GM12875 (cell line): ENCODE results near the gene DUOX1.
A peak's percentile ranks its signal among the peaks of the same experiment; 100 is the strongest.

Experiments
- H3K4me3 ChIP-seq: one replicate; pipeline ENCODE4 v1.5.1; 2011; ENCODE audit warnings: low read depth, low read length, control low read depth
- TF ChIP-seq, protein P1 (sequence below): IDR thresholded peaks from 2 replicates; pipeline ENCODE4 v1.5.1; 2011; ENCODE audit warnings: low read depth, mild to moderate bottlenecking, control low read depth, inconsistent platforms, low read length, moderate library complexity, borderline replicate concordance; ENCODE audit not compliant: insufficient read depth

Gene DUOX1

DNA sequence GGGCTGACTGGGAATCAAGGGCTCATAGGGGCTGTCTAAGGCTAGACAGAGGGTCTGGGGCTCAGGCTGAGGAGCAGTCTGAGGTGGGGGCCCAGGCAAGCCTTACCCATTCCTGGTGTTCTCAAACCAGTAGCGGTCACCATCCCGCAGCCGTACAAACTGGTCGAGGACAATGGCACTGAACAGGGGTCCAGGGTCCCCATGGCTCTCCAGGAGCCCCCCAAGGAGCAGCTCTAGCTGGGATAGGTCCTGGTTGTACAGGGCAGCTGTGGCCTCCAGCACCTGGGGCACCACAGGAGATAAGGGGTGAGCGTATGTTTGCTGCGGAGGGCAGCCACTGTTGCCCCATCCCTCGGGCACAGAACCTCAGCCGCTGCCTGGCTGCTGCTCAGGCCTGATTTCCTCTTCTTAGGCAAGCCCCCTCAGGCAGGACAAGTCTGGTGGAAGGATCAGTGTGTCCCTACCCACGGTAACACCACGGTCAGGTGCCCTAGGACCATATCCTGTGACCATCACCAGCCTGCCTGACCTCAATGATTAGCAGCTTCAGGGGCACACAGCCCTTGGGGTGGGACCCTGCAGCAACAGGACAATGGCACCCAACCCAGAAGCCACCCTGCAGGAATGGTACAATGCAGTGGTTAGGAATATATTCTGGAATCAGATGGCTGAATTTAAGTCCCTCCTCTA lies 21.7 kb upstream of the DUOX1 start:
- TF ChIP-seq, protein P1, sequence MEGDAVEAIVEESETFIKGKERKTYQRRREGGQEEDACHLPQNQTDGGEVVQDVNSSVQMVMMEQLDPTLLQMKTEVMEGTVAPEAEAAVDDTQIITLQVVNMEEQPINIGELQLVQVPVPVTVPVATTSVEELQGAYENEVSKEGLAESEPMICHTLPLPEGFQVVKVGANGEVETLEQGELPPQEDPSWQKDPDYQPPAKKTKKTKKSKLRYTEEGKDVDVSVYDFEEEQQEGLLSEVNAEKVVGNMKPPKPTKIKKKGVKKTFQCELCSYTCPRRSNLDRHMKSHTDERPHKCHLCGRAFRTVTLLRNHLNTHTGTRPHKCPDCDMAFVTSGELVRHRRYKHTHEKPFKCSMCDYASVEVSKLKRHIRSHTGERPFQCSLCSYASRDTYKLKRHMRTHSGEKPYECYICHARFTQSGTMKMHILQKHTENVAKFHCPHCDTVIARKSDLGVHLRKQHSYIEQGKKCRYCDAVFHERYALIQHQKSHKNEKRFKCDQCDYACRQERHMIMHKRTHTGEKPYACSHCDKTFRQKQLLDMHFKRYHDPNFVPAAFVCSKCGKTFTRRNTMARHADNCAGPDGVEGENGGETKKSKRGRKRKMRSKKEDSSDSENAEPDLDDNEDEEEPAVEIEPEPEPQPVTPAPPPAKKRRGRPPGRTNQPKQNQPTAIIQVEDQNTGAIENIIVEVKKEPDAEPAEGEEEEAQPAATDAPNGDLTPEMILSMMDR, result no peak

DNA sequence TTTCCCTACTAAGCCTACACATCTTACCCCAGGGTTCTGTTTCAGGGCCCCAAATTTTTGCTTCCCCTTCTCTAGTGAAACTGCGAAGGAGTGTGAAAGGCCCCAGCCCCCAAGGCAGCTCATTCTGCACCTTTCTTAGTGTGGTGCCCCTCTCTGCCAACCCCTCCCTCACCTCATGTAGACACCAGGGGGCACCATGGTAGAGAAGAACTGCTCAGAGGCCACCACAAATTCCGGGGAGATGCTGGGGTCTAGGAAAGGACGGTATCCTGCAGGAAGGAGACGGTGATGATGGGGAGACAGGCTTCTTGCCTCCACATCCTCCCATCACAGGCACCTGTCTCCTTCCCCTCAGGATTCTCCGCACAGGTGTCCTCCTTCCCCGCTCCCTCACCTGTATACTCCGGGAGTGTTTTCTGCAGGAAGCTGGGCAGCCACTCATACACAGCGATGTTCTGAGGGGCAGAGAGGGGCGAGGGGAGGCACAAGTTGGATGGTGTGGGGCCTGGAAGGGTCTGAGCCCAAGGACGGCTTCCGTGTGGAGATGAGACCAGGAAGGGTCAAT lies 19.5 kb upstream of the DUOX1 start:
- no peak overlapping the region for H3K4me3 ChIP-seq

More for the DNA sequence above, 21.7 kb upstream of the DUOX1 start:
- no peak overlapping the region for H3K4me3 ChIP-seq

DNA sequence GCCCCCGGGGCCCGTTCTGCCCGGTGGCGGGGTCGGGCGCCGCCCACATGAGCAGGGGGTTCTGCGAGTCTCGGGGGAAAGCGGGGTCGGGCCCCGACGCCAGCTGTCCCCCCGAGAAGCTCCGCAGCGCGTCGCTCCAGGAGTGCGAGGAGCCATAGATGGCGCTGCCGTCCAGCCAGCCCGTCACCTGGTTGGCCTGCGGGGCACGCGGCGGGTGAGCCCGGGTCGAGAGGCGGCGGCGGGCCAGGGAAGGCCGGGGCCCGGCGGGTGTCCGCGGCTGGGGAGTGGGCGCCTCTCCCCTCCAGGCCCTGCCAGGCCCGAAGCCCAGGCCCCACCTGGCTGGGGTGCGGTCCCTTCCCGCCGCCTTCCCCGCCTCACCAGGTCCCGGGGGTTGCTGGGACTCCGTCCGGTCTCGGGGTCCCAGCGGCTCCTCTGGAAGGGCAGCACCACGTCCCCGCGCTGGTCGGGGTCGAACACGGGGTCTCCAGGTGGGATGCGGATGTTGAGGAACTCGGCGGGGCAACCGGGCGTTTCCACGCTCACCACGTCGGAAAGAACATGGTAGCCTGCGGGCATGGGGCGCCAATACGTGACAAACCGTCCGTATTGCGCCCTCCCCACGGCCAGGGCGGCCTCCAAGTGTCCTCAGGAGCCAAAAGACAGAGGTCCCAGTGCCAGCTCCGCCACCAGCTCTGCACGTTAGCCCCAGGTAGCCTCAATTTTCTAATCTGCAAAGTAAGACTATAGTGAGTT lies 18.2 kb upstream of the DUOX1 start:
- no peak overlapping the region for H3K4me3 ChIP-seq
- TF ChIP-seq, protein P1, result no peak

More for the DNA sequence above, 19.5 kb upstream of the DUOX1 start:
- TF ChIP-seq, protein P1, result peak; percentile 17; the same call in 1 of the 2 replicates

DNA sequence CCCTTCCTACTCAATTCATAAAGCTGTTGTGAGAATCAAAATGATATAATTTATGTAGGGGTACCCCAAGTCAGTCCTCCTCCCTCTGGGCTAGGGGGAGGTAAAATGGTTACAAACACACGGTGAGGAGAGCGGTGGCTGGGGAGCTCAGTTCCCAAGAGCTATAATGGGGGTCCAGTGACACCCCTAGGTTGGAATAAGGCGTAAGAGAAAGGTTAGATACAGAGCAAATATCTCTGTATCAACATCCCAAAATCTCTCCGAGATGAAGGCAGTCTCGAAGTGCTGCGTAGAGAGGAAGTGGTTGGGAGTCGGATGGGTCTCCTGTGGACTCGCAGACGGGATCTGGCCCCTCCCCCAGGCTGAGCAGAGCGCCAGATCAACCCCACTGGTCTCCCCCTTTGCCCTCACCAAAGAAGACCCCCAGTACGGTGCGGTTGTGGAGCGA lies 17.6 kb upstream of the DUOX1 start:
- no peak overlapping the region for H3K4me3 ChIP-seq
- TF ChIP-seq, protein P1, result no peak

DNA sequence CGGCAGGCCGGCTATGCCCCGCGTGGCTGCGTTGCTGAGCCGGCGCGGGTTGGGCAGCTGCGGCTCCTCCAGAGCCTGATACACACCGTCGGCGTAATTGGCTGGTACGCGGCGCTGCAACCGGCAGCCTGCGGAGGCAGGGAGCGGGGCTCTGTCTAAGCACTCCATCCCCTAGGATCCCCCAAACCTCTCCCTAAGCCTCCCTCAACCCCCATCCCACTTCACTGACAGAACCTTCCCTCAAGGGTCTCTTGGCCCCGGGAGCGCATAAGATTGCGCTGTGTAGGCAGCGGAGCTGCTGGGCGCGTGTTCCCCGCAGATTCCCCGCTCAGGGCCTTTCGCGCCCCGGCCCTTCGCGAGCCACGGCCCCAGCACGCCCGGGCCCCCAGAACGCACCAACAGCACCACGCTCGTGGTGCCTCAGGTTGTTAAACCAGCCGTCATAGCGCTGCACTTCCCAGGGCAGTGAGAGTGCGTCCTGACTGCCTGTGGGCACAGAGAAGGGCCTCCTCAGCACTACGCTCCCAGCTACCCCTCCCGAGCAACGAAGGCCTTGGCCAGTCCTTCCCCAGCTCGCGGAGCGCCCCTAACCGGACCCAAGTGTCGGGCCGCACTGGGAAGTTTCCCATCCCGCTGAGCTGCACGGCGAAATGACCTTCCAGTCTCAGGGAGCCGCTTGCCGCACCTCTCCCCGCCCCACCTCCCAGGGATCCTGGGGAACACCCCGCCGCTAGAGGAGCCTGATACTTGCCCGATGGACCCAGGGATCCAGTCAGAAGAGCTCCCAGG lies 17.0 kb upstream of the DUOX1 start:
- TF ChIP-seq, protein P1, result no peak
- H3K4me3 ChIP-seq, result no peak overlapping the region

DNA sequence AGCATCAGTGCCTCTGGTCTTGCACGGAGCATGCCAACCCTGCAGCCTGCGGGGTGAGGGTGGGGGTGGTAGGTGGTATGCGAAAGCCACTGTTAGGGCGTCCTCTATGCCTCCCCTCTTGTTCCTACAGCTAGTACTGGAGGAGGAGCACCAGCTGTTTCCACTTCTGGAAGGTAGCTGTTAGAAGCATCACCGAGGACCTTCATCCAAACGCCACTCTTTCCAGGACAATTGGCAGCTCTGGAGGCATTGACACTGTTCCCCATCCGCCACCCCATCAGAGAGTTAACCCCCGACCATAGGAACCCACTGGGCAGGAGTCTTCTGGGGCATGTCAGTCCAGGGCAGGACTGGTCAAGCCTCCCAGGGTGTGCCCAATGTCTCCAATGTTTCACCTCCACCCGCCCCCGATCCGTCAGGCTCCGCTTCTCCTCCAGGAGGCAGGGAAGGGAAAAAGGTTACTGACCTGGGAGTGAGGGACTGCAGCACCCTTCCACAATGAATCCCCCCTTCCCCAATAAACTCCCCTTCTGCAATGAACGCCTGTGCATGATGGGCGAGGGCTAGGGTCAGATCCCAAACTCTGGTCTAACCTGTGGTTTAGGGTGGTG lies 16.3 kb upstream of the DUOX1 start:
- TF ChIP-seq, protein P1, result no peak
- H3K4me3 ChIP-seq, result no peak overlapping the region
